Sciatic nerve (tissue), 2 donors: ENCODE results near the gene DNAJC5G. TPM values are rescaled to one million over a fixed set of nuclear protein-coding genes. Genes with fewer than 3 reads are reported as not detected.
A peak's percentile ranks its signal among the peaks of the same experiment; 100 is the strongest.
"Not testable (repeated sequence)": the region's sequence is repeated elsewhere in the genome, so short reads cannot be mapped to it uniquely, and the experiment has no call there.

ENCODE experiments used
- ATAC-seq: fragments of 200-7000 bp; cut with Tn5 transposase; one replicate; pipeline ENCODE4 v1.9.1; 2020; ENCODE audit warnings: mild to moderate bottlenecking, moderate library complexity
- DNase-seq: peaks from one replicate; pipeline ENCODE4 v3.0.0-alpha.2; 2020; ENCODE audit warnings: low spot score
- intact Hi-C: fragments of 100-400 bp; cut with DNase I; formaldehyde crosslinking; loops from one replicate; pipeline ENCODE4 v1.14.2; 2022
- total RNA-seq: library from RNA; stranded (reverse); fragmentation: NEBNext Ultra II Directional; extraction: Animal tissue kit (Norgen Biotek cat#: 25700); gene quantifications from one replicate; pipeline ENCODE4 v1.2.1, GENCODE V29; 2021
- donor health status: DM: no; HTN: no; CAD: no.
- donor health status: DM: no; HTN: no; CAD: no.

Gene DNAJC5G
- total RNA-seq, 1 donor from 2014 or later: not detected

- intact Hi-C loops: no loop called here
- DNase-seq (no peak), ATAC-seq (no peak)
These were observed 3.4 kb upstream of the DNAJC5G start for GRCh38 chr2:27271631-27272340.

GRCh38 chr2:27272537-27273522, 2.4 kb upstream of the DNAJC5G start:
- intact Hi-C loops, DNase-seq, ATAC-seq: not testable (repeated sequence)

GRCh38 chr2:27278010-27278409, 2.8 kb downstream of the DNAJC5G start:
- DNase-seq (no peak), ATAC-seq (no peak)
- intact Hi-C loops: no loop called here

DNA sequence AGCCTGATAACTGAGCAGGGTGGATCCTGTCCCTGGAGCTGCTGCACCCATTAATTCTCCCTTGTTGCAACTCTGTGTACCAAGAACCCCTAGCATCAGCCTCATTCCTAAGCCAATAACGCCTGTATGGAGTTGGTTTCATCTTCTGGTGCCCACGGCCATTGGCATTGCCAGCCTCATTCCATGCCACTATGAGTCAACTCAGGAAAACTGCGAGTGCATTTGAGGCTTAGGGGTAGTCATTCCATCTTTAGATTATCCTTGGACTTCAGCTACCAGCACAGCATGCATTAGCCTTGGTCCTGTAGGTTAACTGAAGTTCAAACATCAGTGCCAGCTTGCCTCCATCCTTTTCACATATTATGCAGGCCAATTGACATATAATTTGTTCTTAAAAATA, 5.6 kb downstream of the DNAJC5G start:
- intact Hi-C loops: loop anchor here (10.0 kb wide), 1 partner anchor 186 kb away; no protein-coding TSS in a partner anchor
- ATAC-seq (no peak), DNase-seq (no peak)

- no peak for ATAC-seq
- no peak for DNase-seq
- intact Hi-C loops: loop anchor here (10.0 kb wide), 1 partner anchor 187 kb away; no protein-coding TSS in a partner anchor
These were observed 6.2 kb downstream of the DNAJC5G start for GRCh38 chr2:27281442-27281841.

GRCh38 chr2:27281855-27282559, 6.8 kb downstream of the DNAJC5G start, which contains the start of gene TRIM54:
TSS of gene TRIM54 (plus strand) at chr2:27282429. CDS start at chr2:27282732, 303 bp downstream.
- DNase-seq (no peak), ATAC-seq (peak; percentile 17)
- intact Hi-C loops: loop anchor here (10.0 kb wide), 1 partner anchor 187 kb away; no protein-coding TSS in a partner anchor

GRCh38 chr2:27282892-27283291, 7.7 kb downstream of the DNAJC5G start:
- intact Hi-C loops: loop anchor here (10.0 kb wide), 1 partner anchor 188 kb away; no protein-coding TSS in a partner anchor
- ATAC-seq (no peak), DNase-seq (no peak)

- no peak for ATAC-seq
- no peak for DNase-seq
- intact Hi-C loops: loop anchor here (10.0 kb wide), 1 partner anchor 190 kb away; no protein-coding TSS in a partner anchor
These were observed 9.8 kb downstream of the DNAJC5G start for GRCh38 chr2:27284996-27285395.

DNA sequence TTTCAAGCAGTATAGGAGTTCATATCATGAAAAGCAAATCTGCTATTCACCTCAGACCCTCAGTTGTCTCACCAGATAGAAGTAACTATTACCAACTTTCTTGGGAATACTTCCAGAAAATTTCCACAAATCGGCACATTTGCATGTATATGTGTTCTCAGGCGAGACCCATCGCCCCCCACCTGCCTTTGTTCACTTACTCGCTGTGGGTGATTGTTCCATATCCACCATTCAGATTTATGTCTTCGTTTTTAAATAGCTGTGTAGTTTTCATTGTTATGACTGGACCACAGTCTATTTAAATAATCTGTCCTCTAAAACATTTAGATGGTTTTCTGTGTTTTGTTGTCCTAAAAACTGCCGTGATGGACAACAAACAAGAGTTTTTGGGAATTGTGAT, 10.2 kb downstream of the DNAJC5G start:
- intact Hi-C loops: loop anchor here (10.0 kb wide), 1 partner anchor 191 kb away; no protein-coding TSS in a partner anchor
- DNase-seq: no peak
- no peak for ATAC-seq

DNA sequence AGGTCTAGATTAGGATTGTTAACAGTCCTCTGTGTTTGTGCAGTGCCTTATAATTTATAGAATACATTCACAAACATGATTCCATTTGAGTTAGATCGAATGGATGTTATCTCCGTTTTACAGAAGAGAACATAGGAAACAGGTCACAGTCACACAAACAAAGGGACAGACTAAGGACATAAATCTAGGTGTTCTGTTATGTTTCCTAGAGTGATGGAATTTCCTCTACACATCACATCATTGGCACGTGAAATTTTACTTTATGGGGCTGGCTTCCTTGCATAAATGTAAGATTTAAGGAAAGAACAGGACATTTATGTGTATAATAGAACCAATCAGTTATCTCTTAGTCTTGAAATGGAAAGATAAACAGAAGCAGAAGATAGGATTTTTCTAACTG, 13.4 kb downstream of the DNAJC5G start:
- ATAC-seq (no peak), DNase-seq (no peak)
- intact Hi-C loops: loop anchor here (10.0 kb wide), 1 partner anchor 194 kb away; no protein-coding TSS in a partner anchor

GRCh38 chr2:27290549-27290948, 15.3 kb downstream of the DNAJC5G start:
- DNase-seq (no peak), ATAC-seq (no peak)
- intact Hi-C loops: no loop called here

DNA sequence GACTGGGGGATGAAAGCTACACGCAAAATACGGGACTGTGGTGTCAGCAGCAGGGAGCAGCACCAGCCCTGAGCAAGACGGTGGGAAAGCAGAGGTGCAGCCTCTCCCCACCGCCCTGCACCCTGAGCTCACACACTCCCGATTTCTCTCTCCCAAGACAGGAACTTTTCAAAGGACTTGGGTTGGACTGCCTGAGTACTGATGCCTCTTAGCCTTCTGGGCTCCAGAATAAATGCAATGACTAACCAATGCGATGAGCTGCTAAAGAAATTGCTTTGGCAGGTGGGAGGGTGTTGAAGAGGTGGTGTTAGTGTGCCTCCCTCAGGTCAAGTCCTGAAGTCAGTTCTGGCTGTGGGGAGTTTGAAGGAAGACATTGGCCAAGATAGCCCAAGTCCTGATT, 16.6 kb downstream of the DNAJC5G start:
- ATAC-seq (no peak), DNase-seq (no peak)
- intact Hi-C loops: no loop called here

DNA sequence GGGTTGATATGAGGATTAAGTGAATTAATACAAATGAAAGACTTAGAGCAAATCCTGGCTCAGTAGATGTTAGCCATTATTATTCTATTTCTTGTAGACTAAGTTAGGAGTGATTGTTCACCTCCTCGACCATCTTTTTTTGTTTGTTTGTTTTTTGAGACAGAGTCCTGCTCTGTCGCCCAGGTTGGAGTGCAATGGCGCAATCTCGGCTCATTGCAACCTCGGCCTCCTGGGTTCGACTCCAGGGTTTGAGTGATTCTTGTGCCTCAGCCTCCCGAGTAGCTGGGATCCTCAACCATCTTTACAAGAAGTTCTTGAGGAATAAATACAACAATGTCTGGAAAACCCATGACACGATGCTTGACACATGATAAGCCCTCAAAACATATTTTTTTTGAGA, 19.7 kb downstream of the DNAJC5G start:
- intact Hi-C loops: no loop called here
- DNase-seq (no peak), ATAC-seq (no peak)

DNA sequence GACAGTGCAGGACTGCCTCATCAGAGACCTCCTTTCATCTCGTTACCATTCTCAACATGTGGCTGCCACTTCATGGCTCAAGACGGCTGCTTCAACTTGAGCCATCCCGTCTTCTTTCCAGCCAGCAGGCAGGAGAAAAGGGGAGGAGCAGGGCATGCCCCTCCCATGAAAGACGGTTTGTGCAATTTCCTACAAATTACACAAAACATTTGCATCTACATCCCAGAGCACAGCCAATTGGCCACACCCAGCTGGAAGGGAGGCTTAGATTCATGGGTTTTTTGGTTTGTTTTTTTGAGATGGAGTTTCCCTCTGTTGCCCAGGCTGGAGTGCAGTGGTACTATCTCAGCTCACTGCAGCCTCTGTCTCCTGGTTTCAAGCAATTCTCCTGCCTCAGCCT, 21.2 kb downstream of the DNAJC5G start:
- DNase-seq: no peak
- ATAC-seq: no peak
- intact Hi-C loops: no loop called here

- no peak for DNase-seq
- no peak for ATAC-seq
- intact Hi-C loops: no loop called here
These were observed 22.0 kb downstream of the DNAJC5G start for GRCh38 chr2:27297195-27297594.

- no peak for DNase-seq
- ATAC-seq: no peak
- intact Hi-C loops: no loop called here
These were observed 23.3 kb downstream of the DNAJC5G start for GRCh38 chr2:27298391-27299080.

GRCh38 chr2:27300606-27301005, 25.4 kb downstream of the DNAJC5G start:
- ATAC-seq, DNase-seq, intact Hi-C loops: not testable (repeated sequence)
